Parathyroid adenoma (tissue), 2 donors: ENCODE data around the gene CTNND2.

Source experiments
- H2AFZ ChIP-seq: fragments of 300-600 bp; sonication (generic); one replicate; pipeline ENCODE4 v1.7.0; 2017; ENCODE audit warnings: antibody characterized with exemption, mild to moderate bottlenecking
- H3K27ac ChIP-seq: fragments of 300-600 bp; sonication (generic); one replicate; pipeline ENCODE4 v1.7.0; 2017
- H3K27me3 ChIP-seq: fragments of 300-600 bp; sonication (generic); one replicate; pipeline ENCODE4 v1.7.0; 2017; ENCODE audit warnings: low read length; ENCODE audit not compliant: control insufficient read depth, insufficient read depth
- H3K36me3 ChIP-seq: fragments of 300-600 bp; sonication (generic); one replicate; pipeline ENCODE4 v1.7.0; 2017; ENCODE audit warnings: low read length; ENCODE audit not compliant: control insufficient read depth, insufficient read depth
- H3K4me1 ChIP-seq: fragments of 300-600 bp; sonication (generic); one replicate; pipeline ENCODE4 v1.7.0; 2017; ENCODE audit warnings: control low read depth
- H3K4me2 ChIP-seq: fragments of 300-600 bp; sonication (generic); one replicate; pipeline ENCODE4 v1.7.0; 2017; ENCODE audit warnings: low read length
- H3K4me3 ChIP-seq: fragments of 300-600 bp; sonication (generic); one replicate; pipeline ENCODE4 v1.7.0; 2017; ENCODE audit warnings: low read depth, low read length
- H3K79me2 ChIP-seq: fragments of 300-600 bp; sonication (generic); one replicate; pipeline ENCODE4 v1.7.0; 2017; ENCODE audit warnings: control low read depth
- H3K9ac ChIP-seq: fragments of 300-600 bp; sonication (generic); one replicate; pipeline ENCODE4 v1.7.0; 2017; ENCODE audit warnings: mild to moderate bottlenecking
- H3K9me3 ChIP-seq: fragments of 300-600 bp; sonication (generic); one replicate; pipeline ENCODE4 v1.7.0; 2017; ENCODE audit warnings: low read length; ENCODE audit not compliant: control insufficient read depth
- CTCF ChIP-seq: fragments of 300-600 bp; sonication (generic); IDR thresholded peaks from one replicate; pipeline ENCODE4 v1.7.0; 2017; ENCODE audit warnings: antibody characterized with exemption, mild to moderate bottlenecking
- donor health status: primary hyperparathyroidism.

The CTNND2 gene

GRCh38 chr5:11334404-11334803 is 569.8 kb downstream of the CTNND2 start:
- no peak for TF ChIP-seq CTCF
- H3K9me3 ChIP-seq: no peaks in the 10 kb centered on the region
- no peaks in the 10 kb centered on the region for H3K4me1 ChIP-seq

GRCh38 chr5:11329679-11330078 is 574.6 kb downstream of the CTNND2 start:
- Histone ChIP-seq H3K9me3 (no peaks in the 10 kb centered on the region), H3K36me3 (no peaks in the 10 kb centered on the region), H3K4me1 (no peaks in the 10 kb centered on the region), H3K9ac (no peak overlapping the region), H2AFZ (no peak overlapping the region), H3K4me3 (no peak overlapping the region), H3K4me2 (no peak overlapping the region), H3K27ac (no peak overlapping the region), H3K79me2 (no peaks in the 10 kb centered on the region), H3K27me3 (no peaks in the 10 kb centered on the region)
- TF ChIP-seq CTCF: no peak

More at GRCh38 chr5:11334404-11334803, 569.8 kb downstream of the CTNND2 start:
- Histone ChIP-seq H2AFZ (no peak overlapping the region), H3K27me3 (no peaks in the 10 kb centered on the region), H3K4me2 (no peak overlapping the region), H3K79me2 (no peaks in the 10 kb centered on the region), H3K36me3 (no peaks in the 10 kb centered on the region), H3K27ac (no peak overlapping the region), H3K4me3 (no peak overlapping the region), H3K9ac (no peak overlapping the region)

- Histone ChIP-seq H3K9me3 (no peaks in the 10 kb centered on the region), H3K4me3 (no peak overlapping the region), H3K4me1 (no peaks in the 10 kb centered on the region), H3K27me3 (no peaks in the 10 kb centered on the region), H3K36me3 (no peaks in the 10 kb centered on the region), H3K27ac (no peak overlapping the region), H3K4me2 (no peak overlapping the region), H3K9ac (no peak overlapping the region), H2AFZ (no peak overlapping the region), H3K79me2 (no peaks in the 10 kb centered on the region)
- no peak for TF ChIP-seq CTCF
Observed at GRCh38 chr5:11324521-11325289, 579.5 kb downstream of the CTNND2 start.

GRCh38 chr5:11323761-11324160 is 580.5 kb downstream of the CTNND2 start:
- no peak overlapping the region for H2AFZ ChIP-seq
- TF ChIP-seq CTCF: no peak
- no peak overlapping the region for H3K4me2 ChIP-seq
- H3K79me2 ChIP-seq: no peaks in the 10 kb centered on the region
- no peaks in the 10 kb centered on the region for H3K4me1 ChIP-seq
- no peaks in the 10 kb centered on the region for H3K27me3 ChIP-seq
- H3K9me3 ChIP-seq: no peaks in the 10 kb centered on the region
- H3K4me3 ChIP-seq: no peak overlapping the region
- no peak overlapping the region for H3K9ac ChIP-seq
- no peak overlapping the region for H3K27ac ChIP-seq
- H3K36me3 ChIP-seq: no peaks in the 10 kb centered on the region

GRCh38 chr5:11322133-11322532 is 582.1 kb downstream of the CTNND2 start:
- TF ChIP-seq CTCF: no peak
- Histone ChIP-seq H3K9me3 (no peaks in the 10 kb centered on the region), H3K27ac (no peak overlapping the region), H3K9ac (no peak overlapping the region), H2AFZ (no peak overlapping the region), H3K4me3 (no peak overlapping the region), H3K36me3 (no peaks in the 10 kb centered on the region), H3K27me3 (no peaks in the 10 kb centered on the region), H3K4me2 (no peak overlapping the region), H3K79me2 (no peaks in the 10 kb centered on the region), H3K4me1 (no peaks in the 10 kb centered on the region)
